Liver (tissue), 9 donors: ENCODE measurements around the gene SCARB1. TPM values are rescaled to one million over a fixed set of nuclear protein-coding genes. Genes with fewer than 3 reads are reported as not detected.
A peak's percentile ranks its signal among the peaks of the same experiment; 100 is the strongest.

Experiments used
- DNase-seq: peaks from one replicate; pipeline ENCODE4 v3.0.0-alpha.2; 2017; ENCODE audit warnings: low spot score
- H3K27ac ChIP-seq, 2 donors: one replicate each; pipeline ENCODE4 v1.7.0; 2013; ENCODE audit warnings: inconsistent platforms in 2 of 2, low read length in 2 of 2, control low read depth in 1 of 2, low read depth in 1 of 2, mild to moderate bottlenecking in 1 of 2
- H3K27me3 ChIP-seq, 4 donors: one replicate each; pipeline versions ENCODE4 v1.6.1 to v1.7.0; 2013; ENCODE audit warnings: low read length in 3 of 4, inconsistent platforms in 1 of 4, mild to moderate bottlenecking in 1 of 4, moderate library complexity in 1 of 4; ENCODE audit not compliant: control insufficient read depth in 4 of 4, insufficient read depth in 4 of 4
- H3K36me3 ChIP-seq, 4 donors: one replicate each; pipeline versions ENCODE4 v1.6.1 to v1.7.0; 2013; ENCODE audit warnings: low read length in 3 of 4, mild to moderate bottlenecking in 3 of 4, low read depth in 1 of 4, moderate library complexity in 1 of 4; ENCODE audit not compliant: control insufficient read depth in 4 of 4, insufficient read depth in 3 of 4
- H3K4me1 ChIP-seq, 4 donors: one replicate each; pipeline versions ENCODE4 v1.6.1 to v1.7.0; 2013; ENCODE audit warnings: low read length in 3 of 4, mild to moderate bottlenecking in 3 of 4, moderate library complexity in 1 of 4; ENCODE audit not compliant: control insufficient read depth in 4 of 4, insufficient read depth in 4 of 4
- H3K4me3 ChIP-seq, 3 donors: one replicate each; pipeline versions ENCODE4 v1.6.1 to v1.7.0; 2013; ENCODE audit warnings: low read length in 3 of 3, control low read depth in 1 of 3, low read depth in 1 of 3, mild to moderate bottlenecking in 1 of 3
- H3K9ac ChIP-seq, 2 donors: one replicate each; pipeline ENCODE4 v1.7.0; 2013; ENCODE audit warnings: low read length in 2 of 2, mild to moderate bottlenecking in 2 of 2, moderate library complexity in 2 of 2, control low read depth in 1 of 2, low read depth in 1 of 2
- H3K9me3 ChIP-seq, 4 donors: one replicate each; pipeline versions ENCODE4 v1.6.1 to v1.7.0; 2013; ENCODE audit warnings: low read length in 3 of 4; ENCODE audit not compliant: control insufficient read depth in 4 of 4
- ATF3 ChIP-seq: IDR thresholded peaks from 2 replicates; pipeline ENCODE4 v1.6.1; 2016; ENCODE audit warnings: antibody characterized with exemption
- CTCF ChIP-seq: fragments of 150-350 bp; IDR thresholded peaks from 2 replicates; pipeline ENCODE4 v1.5.1; 2017; ENCODE audit warnings: improper control_type of control experiment, low read depth, low read length; ENCODE audit not compliant: missing input control
- EGR1 ChIP-seq, 2 donors: IDR thresholded peaks; 2 replicates each; pipeline ENCODE4 v1.6.1; 2016 to 2018; ENCODE audit warnings: antibody characterized with exemption in 2 of 2, low read depth in 2 of 2
- FOXA1 ChIP-seq: IDR thresholded peaks from 2 replicates; pipeline ENCODE4 v1.6.1; 2016; ENCODE audit warnings: antibody characterized with exemption
- FOXA2 ChIP-seq: IDR thresholded peaks from 2 replicates; pipeline ENCODE4 v1.6.1; 2016; ENCODE audit warnings: antibody characterized with exemption
- GABPA ChIP-seq, 2 donors: IDR thresholded peaks in 1 of 2; conservative IDR thresholded peaks in 1 of 2; 2 replicates each; pipeline ENCODE4 v1.6.1; 2016; ENCODE audit warnings: antibody characterized with exemption in 2 of 2, mild to moderate bottlenecking in 1 of 2, moderate library complexity in 1 of 2
- HNF4A ChIP-seq, 2 donors: conservative IDR thresholded peaks; 2 replicates each; pipeline ENCODE4 v1.6.1; 2016; ENCODE audit warnings: antibody characterized with exemption in 2 of 2, mild to moderate bottlenecking in 2 of 2
- HNF4G ChIP-seq: IDR thresholded peaks from 2 replicates; pipeline ENCODE4 v1.6.1; 2016; ENCODE audit warnings: antibody characterized with exemption
- JUND ChIP-seq, 2 donors: IDR thresholded peaks; 2 replicates each; pipeline ENCODE4 v1.6.1; 2016; ENCODE audit warnings: antibody characterized with exemption in 2 of 2
- MAX ChIP-seq: IDR thresholded peaks from 2 replicates; pipeline ENCODE4 v1.6.1; 2016; ENCODE audit warnings: antibody characterized with exemption
- NR2F2 ChIP-seq: IDR thresholded peaks from 2 replicates; pipeline ENCODE4 v1.6.1; 2016; ENCODE audit warnings: antibody characterized with exemption
- RAD21 ChIP-seq, 2 donors: IDR thresholded peaks; 2 replicates each; pipeline ENCODE4 v1.6.1; 2016; ENCODE audit warnings: antibody characterized with exemption in 2 of 2, mild to moderate bottlenecking in 2 of 2
- REST ChIP-seq: IDR thresholded peaks from 2 replicates; pipeline ENCODE4 v1.6.1; 2016; ENCODE audit warnings: antibody characterized with exemption, mild to moderate bottlenecking
- RXRA ChIP-seq, 2 donors: IDR thresholded peaks; 2 replicates each; pipeline ENCODE4 v1.6.1; 2017 to 2018; ENCODE audit warnings: antibody characterized with exemption in 2 of 2, mild to moderate bottlenecking in 1 of 2
- SP1 ChIP-seq: IDR thresholded peaks from 2 replicates; pipeline ENCODE4 v1.6.1; 2018; ENCODE audit warnings: antibody characterized with exemption, mild to moderate bottlenecking
- TAF1 ChIP-seq: conservative IDR thresholded peaks from 2 replicates; pipeline ENCODE4 v1.6.1; 2016; ENCODE audit warnings: antibody characterized with exemption, mild to moderate bottlenecking
- YY1 ChIP-seq: IDR thresholded peaks from 2 replicates; pipeline ENCODE4 v1.6.1; 2016; ENCODE audit warnings: antibody characterized with exemption, mild to moderate bottlenecking
- ZBTB33 ChIP-seq: IDR thresholded peaks from 2 replicates; pipeline ENCODE4 v1.6.1; 2016; ENCODE audit warnings: antibody characterized with exemption
- WGBS: extraction: QIAGEN DNeasy Blood & Tissue Kit; methylation state at CpG from one replicate; pipeline ENCODE4 v1.1.7; 2013; 5-methylcytosine and 5-hydroxymethylcytosine counted together
- polyA plus RNA-seq, 2 donors: library from polyadenylated mRNA; stranded (reverse) in 1 of 2; unstranded in 1 of 2; fragments of 200-250 nt in 1 of 2; fragments of >200 nt in 1 of 2; fragmentation: Nextera tagmentation in 1 of 2; extraction: Ambion mirVana in 1 of 2; gene quantifications; one replicate each; pipeline versions ENCODE4 v1.2.1 to v1.2.3, GENCODE V29; 2013 to 2015
- total RNA-seq, 2 donors: library from RNA; depleted of rRNA; stranded (reverse); fragments of >200 nt; gene quantifications; one replicate each; pipeline ENCODE4 v1.2.3, GENCODE V29; 2014
- donor health status: healthy.
- donor health status: healthy.
- donor health status: healthy.
- donor health status: healthy.
- donor health status: healthy.

Gene SCARB1
- total and polyA plus RNA-seq, 4 donors, result 85.3 to 289 (median 141) TPM

GRCh38 chr12:124754949-124755800, 108.5 kb downstream of the SCARB1 start:
- peak overlapping the region; percentile 70 to 76 for H3K27ac ChIP-seq
- no peak for DNase-seq
- no peaks in the 10 kb centered on the region for H3K9me3 ChIP-seq
- 28% methylated on average over 20 of the region's 20 CpGs for WGBS
- peaks cover 18 to 44% (median 28%) of the 10 kb centered on the region in 4 donors for H3K4me1 ChIP-seq
- no peaks in the 10 kb centered on the region for H3K36me3 ChIP-seq
- TF ChIP-seq RAD21 (IDR thresholded peaks at IDR 0.05) (peak; percentile 66 to 76), GABPA (IDR thresholded peaks at IDR 0.05 in 1 of 2, conservative IDR thresholded peaks at IDR 0.05 in 1 of 2) (peak in 1 of 2 donors; percentile 61), YY1 (peak; percentile 78), ATF3 (peak; percentile 29), JUND (IDR thresholded peaks at IDR 0.05) (peak in 1 of 2 donors; percentile 40), CTCF (no peak), ZBTB33 (peak; percentile 42), REST (peak; percentile 62), SP1 (peak; percentile 93), TAF1 (no peak), FOXA2 (peak; percentile 8), FOXA1 (no peak), NR2F2 (peak; percentile 69), HNF4G (peak; percentile 44), EGR1 (IDR thresholded peaks at IDR 0.05; ENCODE audit: low read depth in 2 of 2) (peak in 1 of 2 donors; percentile 38), MAX (peak; percentile 83), HNF4A (conservative IDR thresholded peaks at IDR 0.05) (peak; percentile 64 to 70), RXRA (IDR thresholded peaks at IDR 0.05) (peak; percentile 79 to 86)
- H3K4me3 ChIP-seq, result no peak overlapping the region
- H3K9ac ChIP-seq, result peak overlapping the region in 1 of 2 donors; percentile 29
- no peaks in the 10 kb centered on the region for H3K27me3 ChIP-seq
